Sigmoid colon (tissue), 7 donors: ENCODE measurements around the gene ITPK1. TPM values are rescaled to one million over a fixed set of nuclear protein-coding genes. Genes with fewer than 3 reads are reported as not detected.
A peak's percentile ranks its signal among the peaks of the same experiment; 100 is the strongest.

ENCODE experiments used
- DNase-seq: peaks from one replicate; pipeline ENCODE4 v3.0.0-alpha.2; 2019
- H3K27ac ChIP-seq, 4 donors: fragments of 200-600 bp; sonication (generic); one replicate each; pipeline ENCODE4 v1.5.1; 2016 to 2019; ENCODE audit warnings: mild to moderate bottlenecking in 1 of 4
- H3K27me3 ChIP-seq, 3 donors: fragments of 200-600 bp; sonication (generic); one replicate each; pipeline ENCODE4 v1.5.1; 2019; ENCODE audit warnings: mild to moderate bottlenecking in 1 of 3
- H3K36me3 ChIP-seq, 4 donors: fragments of 200-600 bp; sonication (generic); one replicate each; pipeline ENCODE4 v1.5.1; 2016 to 2019
- H3K4me1 ChIP-seq, 4 donors: fragments of 200-600 bp; sonication (generic); one replicate each; pipeline ENCODE4 v1.5.1; 2017 to 2019
- H3K4me3 ChIP-seq, 4 donors: fragments of 200-600 bp; sonication (generic); one replicate each; pipeline ENCODE4 v1.5.1; 2017 to 2019; ENCODE audit warnings: mild to moderate bottlenecking in 2 of 4, moderate library complexity in 1 of 4
- H3K9me3 ChIP-seq, 4 donors: fragments of 200-600 bp in 3 of 4; sonication (generic) in 3 of 4; one replicate each; pipeline versions ENCODE4 v1.5.1 to v1.6.1; 2013 to 2019
- EP300 ChIP-seq, 4 donors: sonication (generic); formaldehyde crosslinking; IDR thresholded peaks; one replicate each; pipeline ENCODE4 v1.6.1; 2017; ENCODE audit warnings: antibody characterized with exemption in 4 of 4
- POLR2A ChIP-seq, 2 donors: fragments of 450-650 bp; IDR thresholded peaks; one replicate each; pipeline ENCODE4 v1.6.1; 2016; ENCODE audit warnings: antibody characterized with exemption in 2 of 2, mild to moderate bottlenecking in 2 of 2, moderate library complexity in 2 of 2
- POLR2AphosphoS5 ChIP-seq, 4 donors: sonication (generic); formaldehyde crosslinking; IDR thresholded peaks; one replicate each; pipeline ENCODE4 v1.6.1; 2017; ENCODE audit warnings: antibody characterized with exemption in 4 of 4
- WGBS, 2 donors: extraction: QIAGEN DNeasy Blood & Tissue Kit; methylation state at CpG; one replicate each; pipeline ENCODE4 v1.1.7; 2013; 5-methylcytosine and 5-hydroxymethylcytosine counted together
- intact Hi-C: fragments of 100-400 bp; cut with DNase I; formaldehyde crosslinking; loops from one replicate; pipeline ENCODE4 v1.15.1; 2023
- polyA plus RNA-seq, 3 donors: library from polyadenylated mRNA; stranded (reverse); fragments of 200-250 nt; gene quantifications; one replicate each; pipeline ENCODE4 v1.2.3, GENCODE V29; 2013
- total RNA-seq, 4 donors: library from RNA; depleted of rRNA; stranded (reverse); fragments of >200 nt; gene quantifications; one replicate each; pipeline ENCODE4 v1.1.0, GENCODE V29; 2016
- TF ChIP-seq, protein P1 (sequence below), 4 experiments: fragments of 450-650 bp in 3 of 4; fragments of 200-600 bp in 1 of 4; IDR thresholded peaks; one replicate each; pipeline ENCODE4 v1.5.1; 2016 to 2019; ENCODE audit warnings: antibody characterized with exemption in 4 of 4, mild to moderate bottlenecking in 3 of 4, moderate library complexity in 2 of 4
- donor health status: healthy with polysubstance abuse.
- donor health status: Bipolar disorder and iron deficiency.
- donor health status: healthy.

The ITPK1 gene
- total and polyA plus RNA-seq, 7 donors: 39.8 to 75.4 (median 61.8) TPM

DNA sequence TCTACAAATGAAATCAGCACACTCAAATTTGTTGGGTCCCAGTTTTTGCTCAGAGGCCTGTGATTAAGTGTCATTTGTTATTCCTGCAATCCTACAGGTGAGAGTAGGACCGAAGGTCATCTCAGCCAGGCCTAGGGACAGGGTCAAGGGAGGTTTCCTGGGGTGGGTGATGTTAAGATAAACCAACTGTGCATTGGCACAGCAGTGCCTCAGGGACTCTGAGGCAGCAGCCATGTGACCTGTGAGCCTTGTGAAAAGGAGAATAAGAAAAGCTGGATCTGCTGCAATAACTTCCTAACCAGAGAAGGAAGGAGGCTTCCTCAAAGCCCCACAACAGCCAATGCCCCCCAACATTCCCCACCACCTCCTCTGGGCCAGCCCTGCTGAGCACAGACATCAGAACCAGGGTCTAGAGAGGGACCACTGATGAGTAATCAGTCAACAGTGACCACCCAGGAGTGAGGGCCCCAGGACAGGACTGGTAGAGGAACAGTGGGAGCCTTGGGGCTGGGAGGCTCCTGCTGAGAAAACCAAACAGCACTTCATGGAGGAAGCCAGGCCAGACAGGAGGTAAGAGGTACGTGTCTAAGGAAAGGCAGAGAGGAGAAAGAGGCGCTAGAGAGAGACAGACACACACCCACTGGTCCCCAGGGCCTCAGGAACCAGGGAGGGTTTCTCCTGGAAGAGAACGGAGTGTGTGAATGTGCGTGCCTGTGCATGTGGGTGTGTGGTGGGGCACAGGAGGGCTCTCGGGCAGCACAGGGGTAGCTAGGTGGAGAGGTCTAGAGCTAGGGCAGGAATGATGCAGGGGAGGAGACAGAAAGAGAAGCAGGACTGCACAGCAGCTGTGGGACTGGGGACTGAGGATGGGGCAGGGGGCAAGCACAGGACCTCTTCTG, 82.4 kb downstream of the ITPK1 start:
- H3K36me3 ChIP-seq: no peaks in the 10 kb centered on the region
- no peak overlapping the region for H3K4me3 ChIP-seq
- no peaks in the 10 kb centered on the region for H3K9me3 ChIP-seq
- H3K27ac ChIP-seq: peak overlapping the region; percentile 74 to 94 (median 78)
- TF ChIP-seq POLR2AphosphoS5 (IDR thresholded peaks at IDR 0.05) (no peak), POLR2A (IDR thresholded peaks at IDR 0.05) (no peak), EP300 (IDR thresholded peaks at IDR 0.05) (no peak)
- TF ChIP-seq, protein P1, sequence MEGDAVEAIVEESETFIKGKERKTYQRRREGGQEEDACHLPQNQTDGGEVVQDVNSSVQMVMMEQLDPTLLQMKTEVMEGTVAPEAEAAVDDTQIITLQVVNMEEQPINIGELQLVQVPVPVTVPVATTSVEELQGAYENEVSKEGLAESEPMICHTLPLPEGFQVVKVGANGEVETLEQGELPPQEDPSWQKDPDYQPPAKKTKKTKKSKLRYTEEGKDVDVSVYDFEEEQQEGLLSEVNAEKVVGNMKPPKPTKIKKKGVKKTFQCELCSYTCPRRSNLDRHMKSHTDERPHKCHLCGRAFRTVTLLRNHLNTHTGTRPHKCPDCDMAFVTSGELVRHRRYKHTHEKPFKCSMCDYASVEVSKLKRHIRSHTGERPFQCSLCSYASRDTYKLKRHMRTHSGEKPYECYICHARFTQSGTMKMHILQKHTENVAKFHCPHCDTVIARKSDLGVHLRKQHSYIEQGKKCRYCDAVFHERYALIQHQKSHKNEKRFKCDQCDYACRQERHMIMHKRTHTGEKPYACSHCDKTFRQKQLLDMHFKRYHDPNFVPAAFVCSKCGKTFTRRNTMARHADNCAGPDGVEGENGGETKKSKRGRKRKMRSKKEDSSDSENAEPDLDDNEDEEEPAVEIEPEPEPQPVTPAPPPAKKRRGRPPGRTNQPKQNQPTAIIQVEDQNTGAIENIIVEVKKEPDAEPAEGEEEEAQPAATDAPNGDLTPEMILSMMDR (IDR thresholded peaks at IDR 0.05): no peak
- intact Hi-C loops: no loop called here
- no peak for DNase-seq
- WGBS, 2 donors: 78 to 80% methylated on average over 6 of the region's 6 CpGs
- H3K27me3 ChIP-seq: no peaks in the 10 kb centered on the region
- H3K4me1 ChIP-seq: peaks cover 0 to 79% (median 73%) of the 10 kb centered on the region in 4 donors

DNA sequence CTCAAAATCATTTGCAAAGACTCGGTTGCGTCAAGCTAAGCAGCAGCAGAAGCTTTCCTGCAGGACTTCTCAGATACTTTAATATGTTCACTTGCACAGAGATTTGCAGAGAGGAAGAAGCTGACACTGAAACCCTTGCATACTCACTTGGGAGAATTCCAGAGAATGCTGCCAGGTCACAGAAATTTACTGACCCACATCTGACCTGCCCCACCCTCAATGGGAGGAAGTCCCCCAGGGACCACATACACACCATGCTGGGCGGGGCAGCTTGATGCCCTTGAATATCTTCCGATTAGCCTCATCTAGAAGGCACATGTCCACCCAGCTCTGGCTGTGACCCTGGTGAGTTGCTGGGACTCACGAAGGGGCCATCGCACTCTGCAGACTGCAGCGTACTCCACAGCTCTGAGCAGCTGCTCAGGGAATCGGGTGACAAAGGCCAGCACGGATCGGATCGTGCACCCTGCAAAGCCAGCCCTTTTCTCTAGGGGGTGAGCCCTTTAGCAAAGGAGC, 83.2 kb downstream of the ITPK1 start:
- DNase-seq: no peak
- Histone ChIP-seq H3K9me3 (no peaks in the 10 kb centered on the region), H3K27me3 (no peaks in the 10 kb centered on the region), H3K4me3 (no peak overlapping the region), H3K36me3 (no peaks in the 10 kb centered on the region), H3K4me1 (peaks cover 0 to 76% (median 70%) of the 10 kb centered on the region in 4 donors), H3K27ac (peak overlapping the region; percentile 74 to 94 (median 78))
- intact Hi-C loops: no loop called here
- WGBS, 2 donors: 71 to 73% methylated on average over 11 of the region's 11 CpGs
- TF ChIP-seq EP300 (IDR thresholded peaks at IDR 0.05) (no peak), POLR2AphosphoS5 (IDR thresholded peaks at IDR 0.05) (peak in 2 of 4 donors; percentile 17 to 25)

- no peaks in the 10 kb centered on the region for H3K27me3 ChIP-seq
- no peak overlapping the region for H3K4me3 ChIP-seq
- no peak for DNase-seq
Measured at GRCh38 chr14:93031505-93032315, 84.0 kb downstream of the ITPK1 start.

DNA sequence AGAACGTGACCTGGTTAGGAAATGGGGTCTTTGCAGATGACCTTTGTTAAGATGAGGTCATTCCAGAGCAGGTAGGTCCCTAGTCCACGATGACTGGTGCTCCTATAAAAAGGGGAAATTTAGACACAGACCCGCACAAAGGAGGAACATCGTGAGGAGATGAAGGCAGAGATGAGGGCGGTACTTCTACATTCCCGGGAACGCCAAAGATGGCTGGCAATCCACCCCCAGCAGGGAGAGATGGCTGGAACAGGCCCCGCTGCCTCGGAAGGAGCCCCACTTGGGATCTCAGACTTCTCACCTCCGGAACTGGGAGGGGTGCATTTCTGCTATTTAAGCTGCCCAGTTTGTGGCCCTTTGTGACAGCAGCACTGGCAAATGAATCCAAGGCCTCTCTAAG, 85.0 kb downstream of the ITPK1 start:
- Histone ChIP-seq H3K4me1 (peaks cover 0 to 60% (median 54%) of the 10 kb centered on the region in 4 donors), H3K4me3 (no peak overlapping the region), H3K9me3 (no peaks in the 10 kb centered on the region), H3K27ac (peak overlapping the region in 3 of 4 donors; percentile 40 to 76 (median 74)), H3K27me3 (no peaks in the 10 kb centered on the region), H3K36me3 (no peaks in the 10 kb centered on the region)
- WGBS, 2 donors: 90 to 92% methylated on average over 10 of the region's 10 CpGs
- TF ChIP-seq POLR2A (IDR thresholded peaks at IDR 0.05) (no peak), POLR2AphosphoS5 (IDR thresholded peaks at IDR 0.05) (no peak), EP300 (IDR thresholded peaks at IDR 0.05) (no peak)
- TF ChIP-seq, protein P1 (IDR thresholded peaks at IDR 0.05): no peak
- no peak for DNase-seq
- intact Hi-C loops: no loop called here

More at GRCh38 chr14:93031505-93032315, 84.0 kb downstream of the ITPK1 start:
- intact Hi-C loops: no loop called here
- Histone ChIP-seq H3K36me3 (no peaks in the 10 kb centered on the region), H3K27ac (peak overlapping the region; percentile 28 to 76 (median 57)), H3K9me3 (no peaks in the 10 kb centered on the region), H3K4me1 (peaks cover 0 to 68% (median 64%) of the 10 kb centered on the region in 4 donors)
- TF ChIP-seq POLR2A (IDR thresholded peaks at IDR 0.05) (no peak), EP300 (IDR thresholded peaks at IDR 0.05) (no peak), POLR2AphosphoS5 (IDR thresholded peaks at IDR 0.05) (no peak)
- TF ChIP-seq, protein P1 (IDR thresholded peaks at IDR 0.05): no peak
- 68 to 83% methylated on average over 15 of the region's 15 CpGs for WGBS, 2 donors
